GM12873 (cell line): ENCODE measurements around the gene B3GALT6.

Source experiments
- TF ChIP-seq, protein P1 (sequence below): IDR thresholded peaks from 2 replicates; pipeline ENCODE4 v1.5.1; 2012; ENCODE audit warnings: low read depth, mild to moderate bottlenecking, moderate library complexity, low read length, control low read depth; ENCODE audit not compliant: insufficient read depth; ENCODE audit errors: missing control alignments

Gene B3GALT6

DNA sequence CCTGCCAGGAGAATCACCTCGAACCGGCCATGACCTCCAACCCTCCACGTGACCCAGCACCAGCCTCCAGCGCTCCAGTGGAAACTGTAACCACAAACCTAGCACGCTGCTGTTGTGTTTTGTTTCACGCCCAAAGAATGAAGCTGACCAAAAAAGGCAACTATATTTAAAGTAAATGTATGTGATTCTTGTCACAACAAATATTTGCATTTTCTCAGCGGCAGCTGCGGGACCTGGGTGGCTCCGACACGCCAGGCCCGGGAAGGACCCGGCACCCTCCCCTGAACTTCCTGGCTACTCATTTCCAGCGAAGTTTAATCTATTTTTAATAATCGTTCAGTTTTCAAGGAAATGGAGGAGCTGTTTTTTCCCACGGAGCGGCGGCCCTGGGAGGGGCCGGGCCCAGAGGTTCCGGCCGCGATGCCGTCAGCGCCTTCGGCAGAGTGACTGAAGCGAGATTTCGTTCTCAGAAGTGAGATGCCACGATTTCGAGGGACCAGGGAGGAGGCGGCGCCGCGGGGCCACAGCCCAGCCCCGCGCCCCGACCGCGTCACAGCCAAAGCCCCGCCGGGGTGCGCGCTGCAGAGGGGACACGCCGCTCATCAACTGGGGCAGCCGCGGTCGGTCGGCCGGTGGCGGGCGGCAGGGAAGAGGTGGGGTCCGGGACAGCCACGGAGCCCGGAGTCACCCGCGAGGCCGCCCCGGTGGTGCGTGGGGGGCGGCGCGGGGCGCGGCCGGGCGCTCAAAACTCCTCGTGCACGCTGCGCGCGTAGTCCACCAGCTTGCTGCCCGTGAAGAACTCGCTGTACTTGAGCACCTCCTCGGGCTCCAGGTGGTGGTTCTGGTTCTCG is 15.0 kb upstream of the B3GALT6 start:
- TF ChIP-seq, protein P1, sequence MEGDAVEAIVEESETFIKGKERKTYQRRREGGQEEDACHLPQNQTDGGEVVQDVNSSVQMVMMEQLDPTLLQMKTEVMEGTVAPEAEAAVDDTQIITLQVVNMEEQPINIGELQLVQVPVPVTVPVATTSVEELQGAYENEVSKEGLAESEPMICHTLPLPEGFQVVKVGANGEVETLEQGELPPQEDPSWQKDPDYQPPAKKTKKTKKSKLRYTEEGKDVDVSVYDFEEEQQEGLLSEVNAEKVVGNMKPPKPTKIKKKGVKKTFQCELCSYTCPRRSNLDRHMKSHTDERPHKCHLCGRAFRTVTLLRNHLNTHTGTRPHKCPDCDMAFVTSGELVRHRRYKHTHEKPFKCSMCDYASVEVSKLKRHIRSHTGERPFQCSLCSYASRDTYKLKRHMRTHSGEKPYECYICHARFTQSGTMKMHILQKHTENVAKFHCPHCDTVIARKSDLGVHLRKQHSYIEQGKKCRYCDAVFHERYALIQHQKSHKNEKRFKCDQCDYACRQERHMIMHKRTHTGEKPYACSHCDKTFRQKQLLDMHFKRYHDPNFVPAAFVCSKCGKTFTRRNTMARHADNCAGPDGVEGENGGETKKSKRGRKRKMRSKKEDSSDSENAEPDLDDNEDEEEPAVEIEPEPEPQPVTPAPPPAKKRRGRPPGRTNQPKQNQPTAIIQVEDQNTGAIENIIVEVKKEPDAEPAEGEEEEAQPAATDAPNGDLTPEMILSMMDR, result no peak

DNA sequence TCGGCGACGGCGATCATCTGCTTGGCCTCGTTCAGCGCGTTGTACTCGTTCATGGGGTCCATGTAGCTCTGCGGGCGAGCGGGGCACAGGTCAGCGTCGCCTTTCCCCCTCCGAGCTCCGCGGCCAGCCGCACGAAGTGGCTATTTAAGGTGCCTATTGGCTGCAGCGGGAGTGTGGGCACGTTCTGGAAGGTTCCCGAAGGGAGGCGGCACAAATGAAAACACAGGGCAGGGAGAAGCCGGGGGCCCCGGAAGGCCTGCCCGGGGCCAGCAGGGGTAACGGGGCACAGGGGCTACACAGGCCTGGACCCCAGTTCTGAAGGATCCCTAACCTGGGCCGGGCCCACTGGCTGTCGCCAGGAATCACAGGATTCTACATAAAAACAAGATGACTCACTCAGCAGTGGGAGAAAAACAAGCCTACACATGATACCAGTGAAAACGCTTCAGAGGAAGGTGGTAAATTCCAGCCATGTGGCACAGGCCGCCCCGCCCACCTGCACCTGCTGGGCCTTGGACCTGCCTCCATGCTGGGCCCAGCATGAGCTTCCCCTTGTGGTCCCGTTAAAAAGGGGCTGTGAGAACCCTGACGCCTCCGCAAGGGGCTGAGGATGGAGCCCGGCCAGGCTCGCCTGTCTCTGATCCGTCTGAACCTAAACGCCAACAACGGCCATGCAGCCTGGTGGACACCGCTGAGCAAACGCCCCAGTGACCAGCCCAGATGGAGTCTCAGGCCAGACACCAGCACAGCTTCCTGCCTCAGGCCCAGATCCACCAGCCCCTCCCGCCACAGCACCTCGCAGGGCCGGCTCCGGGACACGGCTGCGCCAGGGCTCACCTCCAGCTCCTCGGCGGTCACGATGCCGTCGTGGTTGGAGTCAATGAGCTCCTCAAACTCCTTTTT is 14.2 kb upstream of the B3GALT6 start:
- TF ChIP-seq, protein P1, result no peak

DNA sequence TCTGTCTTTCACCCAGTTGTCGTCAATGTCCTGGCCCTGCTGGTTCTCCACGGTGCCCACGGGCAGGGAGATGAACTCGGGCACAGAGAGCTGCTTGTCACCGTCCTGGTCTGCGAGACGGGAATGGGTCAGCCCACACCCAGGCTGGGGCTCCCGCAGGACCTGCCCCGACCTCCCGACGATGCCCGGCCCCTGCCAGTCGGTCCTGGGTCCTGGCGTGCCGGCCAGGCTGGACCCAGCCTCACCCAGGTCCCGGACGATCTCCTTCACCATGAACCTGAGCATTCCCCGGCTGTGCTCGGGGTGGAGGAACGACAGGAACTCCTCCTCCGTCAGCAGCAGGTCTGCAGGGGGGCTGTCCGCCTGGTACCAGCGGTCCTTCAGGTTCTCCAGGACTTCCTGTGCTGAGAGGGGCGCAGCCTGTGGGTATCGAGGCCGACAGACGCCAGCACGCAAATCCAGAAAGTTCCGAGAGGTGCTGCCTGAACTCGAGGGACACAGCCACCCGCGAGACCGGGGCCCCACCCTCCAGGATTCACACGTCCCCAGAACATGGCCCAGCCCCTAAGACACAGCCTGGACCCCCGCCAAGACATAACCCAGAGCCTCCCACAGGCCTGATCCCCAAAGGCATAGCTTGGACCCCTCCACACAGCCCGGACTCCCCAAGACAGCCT is 13.4 kb upstream of the B3GALT6 start:
- TF ChIP-seq, protein P1, result no peak

DNA sequence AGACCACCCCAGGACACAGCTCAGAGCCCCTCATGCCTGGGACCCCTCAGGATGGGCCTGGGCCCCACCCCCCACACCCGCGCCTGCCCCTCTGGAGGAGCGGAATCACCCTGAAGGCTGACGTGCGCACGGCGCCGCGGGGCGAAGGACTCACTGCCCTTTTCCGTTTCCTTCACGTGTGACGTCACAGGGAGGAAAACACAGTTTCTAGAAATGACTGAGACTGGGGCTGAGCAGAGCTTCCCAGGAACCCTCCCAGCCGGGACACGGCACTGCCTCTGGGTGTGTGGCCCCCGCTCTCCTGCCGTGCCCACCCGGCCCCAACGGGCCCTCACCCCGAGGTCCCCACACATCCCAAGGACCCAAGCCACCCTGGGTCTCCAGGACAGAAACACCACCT is 12.7 kb upstream of the B3GALT6 start:
- TF ChIP-seq, protein P1, result no peak

DNA sequence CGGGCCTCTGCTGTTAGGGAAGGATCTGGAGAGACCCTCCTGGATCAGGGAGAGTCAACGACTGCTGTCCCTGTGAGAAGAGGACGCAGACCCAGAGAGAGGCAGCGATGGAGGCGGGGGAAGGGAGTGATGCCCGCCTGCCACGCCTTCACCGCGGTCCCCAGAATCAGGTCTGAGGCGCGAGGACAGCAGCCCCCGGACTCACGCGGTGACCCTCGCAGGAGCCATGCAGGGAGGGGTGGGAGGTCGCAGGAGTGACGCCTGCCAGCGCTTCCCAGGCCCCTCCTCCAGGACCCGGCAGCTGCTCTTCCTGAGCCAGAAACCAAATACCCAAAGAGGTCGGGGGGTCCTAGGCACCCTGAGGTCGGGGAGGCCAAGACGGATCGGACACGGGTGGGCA is 11.8 kb upstream of the B3GALT6 start:
- TF ChIP-seq, protein P1, result no peak

DNA sequence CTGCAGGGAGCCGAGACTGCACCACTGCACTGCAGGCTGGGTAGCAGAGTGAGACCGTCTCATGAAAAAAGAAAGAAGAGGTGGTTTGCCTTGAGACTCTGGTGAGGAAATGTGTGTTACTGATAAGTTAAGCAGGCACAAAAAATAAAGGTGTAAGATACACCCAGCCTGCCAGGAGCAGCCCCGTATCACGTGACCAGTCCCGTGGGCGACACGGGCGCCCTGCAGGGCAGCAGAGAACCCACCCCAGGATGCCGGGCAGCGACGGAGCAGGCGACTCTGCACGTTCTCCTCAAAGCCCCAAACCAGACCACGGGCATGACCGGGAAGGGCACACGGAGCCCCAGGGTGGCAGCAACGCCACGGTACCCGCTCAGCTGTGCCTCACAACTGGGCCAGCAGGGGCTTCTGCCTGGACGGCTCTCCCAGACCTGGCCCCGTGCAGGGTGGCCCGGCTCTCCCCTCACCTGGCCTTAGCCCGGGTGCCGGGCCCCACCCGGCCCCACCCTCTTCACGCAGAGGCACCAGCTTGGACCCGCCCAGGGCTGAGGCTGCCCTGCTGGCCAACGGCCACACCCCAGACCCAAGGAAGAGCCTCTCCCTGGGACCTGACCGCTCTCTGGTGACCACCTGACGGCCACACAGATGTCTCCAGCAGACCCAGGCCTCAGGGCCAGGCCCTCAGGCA is 10.0 kb upstream of the B3GALT6 start:
- TF ChIP-seq, protein P1, result no peak
